B cell (primary cell): ENCODE data around the gene LAX1.

ENCODE experiments used
- EZH2 ChIP-seq: IDR thresholded peaks from 2 replicates; pipeline ENCODE4 v1.6.1; 2012; ENCODE audit warnings: borderline replicate concordance, low read depth, mild to moderate bottlenecking, moderate library complexity, low read length; ENCODE audit not compliant: insufficient read depth, poor library complexity, severe bottlenecking
- TF ChIP-seq, protein P1 (sequence below): fragments of 200-600 bp; IDR thresholded peaks from one replicate; pipeline ENCODE4 v1.8.0; 2022; ENCODE audit warnings: antibody characterized with exemption, mild to moderate bottlenecking

DNA sequence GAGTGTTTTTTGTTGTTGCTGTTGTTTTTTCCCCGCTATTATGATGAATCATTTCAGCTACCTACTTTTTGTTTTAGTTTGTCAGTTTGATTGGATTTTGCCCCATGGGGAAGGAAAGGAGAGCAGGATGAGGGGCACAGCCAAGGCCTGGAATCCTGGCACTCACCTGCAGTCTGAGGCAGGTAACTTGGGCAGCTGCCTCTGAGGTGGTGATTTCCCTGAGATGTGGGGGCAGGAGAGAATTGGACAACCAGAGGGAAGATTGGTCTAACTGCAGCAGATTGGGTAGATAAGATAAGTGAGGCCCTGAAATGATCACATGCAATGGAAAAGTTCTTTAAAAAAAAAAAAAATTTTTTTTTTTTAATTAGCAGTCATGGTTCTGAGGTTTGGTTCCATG, 1.5 kb upstream of the LAX1 start:
- TF ChIP-seq, protein P1, sequence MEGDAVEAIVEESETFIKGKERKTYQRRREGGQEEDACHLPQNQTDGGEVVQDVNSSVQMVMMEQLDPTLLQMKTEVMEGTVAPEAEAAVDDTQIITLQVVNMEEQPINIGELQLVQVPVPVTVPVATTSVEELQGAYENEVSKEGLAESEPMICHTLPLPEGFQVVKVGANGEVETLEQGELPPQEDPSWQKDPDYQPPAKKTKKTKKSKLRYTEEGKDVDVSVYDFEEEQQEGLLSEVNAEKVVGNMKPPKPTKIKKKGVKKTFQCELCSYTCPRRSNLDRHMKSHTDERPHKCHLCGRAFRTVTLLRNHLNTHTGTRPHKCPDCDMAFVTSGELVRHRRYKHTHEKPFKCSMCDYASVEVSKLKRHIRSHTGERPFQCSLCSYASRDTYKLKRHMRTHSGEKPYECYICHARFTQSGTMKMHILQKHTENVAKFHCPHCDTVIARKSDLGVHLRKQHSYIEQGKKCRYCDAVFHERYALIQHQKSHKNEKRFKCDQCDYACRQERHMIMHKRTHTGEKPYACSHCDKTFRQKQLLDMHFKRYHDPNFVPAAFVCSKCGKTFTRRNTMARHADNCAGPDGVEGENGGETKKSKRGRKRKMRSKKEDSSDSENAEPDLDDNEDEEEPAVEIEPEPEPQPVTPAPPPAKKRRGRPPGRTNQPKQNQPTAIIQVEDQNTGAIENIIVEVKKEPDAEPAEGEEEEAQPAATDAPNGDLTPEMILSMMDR: no peak
- no peak for TF ChIP-seq EZH2
